Natural killer cell (primary cell): ENCODE measurements around the gene RNF213. TPM values are rescaled to one million over a fixed set of nuclear protein-coding genes. Genes with fewer than 3 reads are reported as not detected.
A peak's percentile ranks its signal among the peaks of the same experiment; 100 is the strongest.

ENCODE experiments used
- ATAC-seq, 3 donors: fragments of 150-1000 bp in 2 of 3; fragments of 200-7000 bp in 1 of 3; cut with Tn5 transposase; 1 replicate in 1 of 3; 2 replicates in 2 of 3; pipeline ENCODE4 v1.10.0; 2021; ENCODE audit warnings: mild to moderate bottlenecking in 2 of 3, moderate library complexity in 2 of 3
- DNase-seq, 2 donors: peaks; one replicate each; pipeline versions ENCODE4 v3.0.0 to v3.0.0-alpha.2; 2013 to 2021; ENCODE audit warnings: mixed read lengths in 1 of 2
- H3K27ac ChIP-seq: one replicate; pipeline ENCODE4 v1.5.1; 2013; ENCODE audit warnings: mild to moderate bottlenecking, low read length
- H3K27me3 ChIP-seq: one replicate; pipeline ENCODE4 v1.6.1; 2013; ENCODE audit warnings: low read length; ENCODE audit not compliant: control insufficient read depth, insufficient read depth
- H3K36me3 ChIP-seq: one replicate; pipeline ENCODE4 v1.6.1; 2013; ENCODE audit warnings: low read length; ENCODE audit not compliant: control insufficient read depth, insufficient read depth
- H3K4me1 ChIP-seq: one replicate; pipeline ENCODE4 v1.6.1; 2013; ENCODE audit warnings: low read length; ENCODE audit not compliant: control insufficient read depth, insufficient read depth
- H3K4me3 ChIP-seq: one replicate; pipeline ENCODE4 v1.5.1; 2013; ENCODE audit warnings: low read length
- H3K9me3 ChIP-seq: one replicate; pipeline ENCODE4 v1.6.1; 2013; ENCODE audit warnings: low read length; ENCODE audit not compliant: control insufficient read depth, insufficient read depth
- H3K27ac Mint-ChIP-seq, 2 donors: one replicate each; pipeline ENCODE4 v1.8.0; 2022; ENCODE audit warnings: mild to moderate bottlenecking in 2 of 2, mixed read lengths in 2 of 2, moderate library complexity in 1 of 2
- H3K27me3 Mint-ChIP-seq, 2 donors: one replicate each; pipeline ENCODE4 v1.8.0; 2022; ENCODE audit warnings: low read depth in 2 of 2, mixed read lengths in 2 of 2
- H3K36me3 Mint-ChIP-seq: one replicate; pipeline ENCODE4 v1.8.0; 2022; ENCODE audit warnings: mixed read lengths
- H3K4me1 Mint-ChIP-seq, 2 donors: one replicate each; pipeline ENCODE4 v1.8.0; 2022; ENCODE audit warnings: mixed read lengths in 2 of 2
- H3K4me3 Mint-ChIP-seq: one replicate; pipeline ENCODE4 v1.8.0; 2022; ENCODE audit warnings: mild to moderate bottlenecking, moderate library complexity, mixed read lengths
- H3K9me3 Mint-ChIP-seq, 2 donors: one replicate each; pipeline ENCODE4 v1.8.0; 2022; ENCODE audit warnings: mixed read lengths in 2 of 2
- CTCF ChIP-seq: fragments of 200-600 bp; IDR thresholded peaks from one replicate; pipeline ENCODE4 v1.8.0; 2022; ENCODE audit warnings: antibody characterized with exemption
- WGBS: methylation state at CpG from one replicate; pipeline ENCODE4 v1.1.7; 2013; ENCODE audit warnings: missing lambda C conversion rate; ENCODE audit not compliant: insufficient coverage; 5-methylcytosine and 5-hydroxymethylcytosine counted together
- intact Hi-C: fragments of 100-400 bp; cut with micrococcal nuclease; formaldehyde crosslinking; loops from one replicate; pipeline ENCODE4 v1.14.2; 2022
- total RNA-seq, 4 donors: library from RNA; stranded (reverse); fragments of 120-200 nt in 1 of 4; gene quantifications; one replicate each; pipeline versions ENCODE4 v1.2.3 to v1.2.4, GENCODE V29; 2013 to 2022

Gene RNF213
- total RNA-seq, 3 donors from 2014 or later (not counting 1 experiment from before 2014, with no cell fraction given) = 929 to 1,120 (median 1,060) TPM

- Histone ChIP-seq H3K4me1 (peaks cover 5% of the 10 kb centered on the region), H3K36me3 (peaks cover 96% of the 10 kb centered on the region), H3K27ac (no peak overlapping the region), H3K9me3 (no peaks in the 10 kb centered on the region), H3K27me3 (no peaks in the 10 kb centered on the region), H3K4me3 (no peak overlapping the region)
- WGBS = 92% methylated on average over 6 of the region's 6 CpGs
- peaks cover 13 to 18% of the 10 kb centered on the region in 2 donors for H3K4me1 Mint-ChIP-seq
- ATAC-seq = no peak
- no peak for TF ChIP-seq CTCF
- DNase-seq = no peak
- H3K27me3 Mint-ChIP-seq = no peaks in the 10 kb centered on the region
- no peaks in the 10 kb centered on the region for H3K9me3 Mint-ChIP-seq
- intact Hi-C loops = no loop called here
- peak overlapping the region in 1 of 2 donors; percentile 22 for H3K27ac Mint-ChIP-seq
- no peak overlapping the region for H3K4me3 Mint-ChIP-seq
- H3K36me3 Mint-ChIP-seq = peaks cover 3% of the 10 kb centered on the region
Measured at GRCh38 chr17:80294653-80295052, 34.0 kb downstream of the RNF213 start.

GRCh38 chr17:80295146-80295545 is 34.5 kb downstream of the RNF213 start:
- WGBS = 98% methylated on average over 4 of the region's 5 CpGs
- ATAC-seq (no peak), DNase-seq (no peak)
- no peak overlapping the region for H3K27ac ChIP-seq
- Mint-ChIP-seq H3K9me3 (no peaks in the 10 kb centered on the region), H3K4me3 (no peak overlapping the region), H3K27me3 (no peaks in the 10 kb centered on the region), H3K27ac (peak overlapping the region in 1 of 2 donors; percentile 21), H3K4me1 (peaks cover 12 to 20% of the 10 kb centered on the region in 2 donors), H3K36me3 (peaks cover 8% of the 10 kb centered on the region)
- H3K9me3 ChIP-seq = no peaks in the 10 kb centered on the region
- H3K4me1 ChIP-seq = peaks cover 5% of the 10 kb centered on the region
- H3K36me3 ChIP-seq = peaks cover 96% of the 10 kb centered on the region
- H3K27me3 ChIP-seq = no peaks in the 10 kb centered on the region
- no peak for TF ChIP-seq CTCF
- intact Hi-C loops = no loop called here
- H3K4me3 ChIP-seq = no peak overlapping the region

- no peaks in the 10 kb centered on the region for H3K27me3 ChIP-seq
- H3K27ac Mint-ChIP-seq = peak overlapping the region; percentile 21 to 77
- no peak for DNase-seq
- no peaks in the 10 kb centered on the region for H3K27me3 Mint-ChIP-seq
- H3K36me3 ChIP-seq = peaks cover 95% of the 10 kb centered on the region
- WGBS = 88% methylated on average over 5 of the region's 6 CpGs
- no peak for TF ChIP-seq CTCF
- H3K4me3 Mint-ChIP-seq = no peak overlapping the region
- peaks cover 5% of the 10 kb centered on the region for H3K4me1 ChIP-seq
- H3K9me3 ChIP-seq = no peaks in the 10 kb centered on the region
- no peak for ATAC-seq
- H3K9me3 Mint-ChIP-seq = no peaks in the 10 kb centered on the region
- H3K36me3 Mint-ChIP-seq = peaks cover 8% of the 10 kb centered on the region
- peaks cover 13 to 20% of the 10 kb centered on the region in 2 donors for H3K4me1 Mint-ChIP-seq
- H3K27ac ChIP-seq = no peak overlapping the region
- intact Hi-C loops = no loop called here
- H3K4me3 ChIP-seq = no peak overlapping the region
Measured at GRCh38 chr17:80295559-80295958, 34.9 kb downstream of the RNF213 start.

GRCh38 chr17:80296221-80296620 is 35.6 kb downstream of the RNF213 start:
- Histone ChIP-seq H3K36me3 (peaks cover 93% of the 10 kb centered on the region), H3K4me1 (peaks cover 5% of the 10 kb centered on the region), H3K27me3 (no peaks in the 10 kb centered on the region), H3K4me3 (no peak overlapping the region), H3K9me3 (no peaks in the 10 kb centered on the region), H3K27ac (no peak overlapping the region)
- no peak for TF ChIP-seq CTCF
- Mint-ChIP-seq H3K9me3 (no peaks in the 10 kb centered on the region), H3K36me3 (peaks cover 14% of the 10 kb centered on the region), H3K4me1 (peaks cover 20 to 27% of the 10 kb centered on the region in 2 donors), H3K4me3 (no peak overlapping the region), H3K27me3 (no peaks in the 10 kb centered on the region), H3K27ac (peak overlapping the region; percentile 21 to 77)
- 94% methylated on average over 14 of the region's 14 CpGs for WGBS
- DNase-seq (no peak), ATAC-seq (no peak)
- intact Hi-C loops = no loop called here
